Measurements from ENCODE around the gene SERPINH1. TPM values are rescaled to one million over a fixed set of nuclear protein-coding genes. Genes with fewer than 3 reads are reported as not detected.

Gene SERPINH1
- total RNA-seq, 1 experiment from 2014 or later = 241 TPM

DNA sequence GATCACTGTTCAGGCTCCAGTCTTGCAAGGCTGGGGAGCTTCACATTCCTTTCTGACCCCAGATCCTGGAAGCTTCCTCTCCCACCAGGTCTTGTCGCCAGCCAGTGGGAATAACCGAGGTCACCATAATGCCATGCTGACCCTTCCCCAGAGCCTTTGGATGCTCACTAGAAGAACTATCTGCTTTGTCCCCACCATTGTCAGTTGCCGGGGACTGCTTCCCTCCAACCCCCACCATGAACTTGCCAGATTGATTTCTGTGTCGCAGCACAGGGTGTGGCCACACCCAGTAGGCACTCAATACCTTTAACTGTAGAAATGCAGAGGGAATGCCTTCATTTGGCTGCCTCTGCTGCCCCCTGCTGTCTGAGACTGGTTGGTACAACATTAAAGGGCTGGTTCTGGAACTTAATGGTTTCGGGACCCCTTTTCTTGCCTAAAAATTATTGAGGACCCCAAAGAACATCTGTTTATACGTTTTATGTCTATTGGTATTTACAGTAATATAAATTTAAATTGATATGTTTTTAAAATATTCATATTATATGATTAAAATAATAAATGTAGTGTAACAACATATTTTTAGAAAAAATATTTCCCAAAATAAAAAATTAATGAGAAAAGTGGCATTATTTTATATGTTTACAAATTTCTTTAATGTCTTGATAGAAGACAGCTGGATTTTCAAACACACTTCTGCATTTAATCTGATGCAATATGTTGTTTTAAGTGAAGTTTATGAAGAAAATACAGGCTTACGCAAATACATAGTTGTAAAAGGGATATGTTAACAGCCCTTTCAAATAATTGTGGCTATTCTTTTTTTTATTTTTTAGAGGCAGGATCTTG is 29.6 kb upstream of the SERPINH1 start:
- peak; percentile 57 for DNase-seq (ENCODE audit: low read depth)

GRCh38 chr11:75533896-75534258 is 28.2 kb upstream of the SERPINH1 start:
- no peak for DNase-seq (ENCODE audit: low read depth)

DNA sequence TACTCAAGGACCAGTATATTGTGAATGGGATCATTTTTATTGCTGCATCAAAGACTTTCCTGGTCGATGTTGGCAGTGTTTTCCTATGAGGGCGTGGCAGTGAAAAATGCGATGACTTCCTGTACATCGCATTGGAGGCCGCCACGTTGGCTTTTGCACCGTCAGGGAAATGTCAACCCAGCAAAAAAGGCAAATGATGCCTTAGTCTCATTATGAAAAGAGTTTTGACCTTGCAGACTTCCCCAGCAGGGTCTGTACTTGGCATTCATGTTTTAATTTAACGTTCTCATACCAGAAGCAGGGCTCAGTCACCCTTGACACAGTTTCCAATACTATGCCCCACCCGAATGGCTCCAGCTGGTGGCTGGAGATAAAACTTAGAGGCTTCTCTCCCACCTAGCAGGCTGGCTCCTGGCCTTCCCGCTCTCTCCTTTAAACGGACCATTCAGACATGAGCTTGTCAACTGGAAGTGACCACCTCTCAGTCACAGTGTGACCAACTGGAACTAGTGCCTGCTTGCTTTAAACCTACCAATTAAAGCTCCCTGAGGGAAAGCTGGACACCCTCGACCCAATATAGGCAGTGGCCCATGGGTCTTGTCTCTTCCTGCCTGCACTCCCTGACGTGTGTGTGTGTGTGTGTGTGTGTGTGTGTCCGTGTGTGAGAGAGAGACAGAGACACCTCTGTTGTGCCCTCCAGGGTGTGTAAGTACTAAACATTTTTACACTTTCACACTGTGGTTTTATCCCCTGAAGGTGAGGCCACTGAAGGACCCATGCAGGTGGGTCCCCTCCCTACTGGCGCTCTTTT is 27.6 kb upstream of the SERPINH1 start:
- DNase-seq (ENCODE audit: low read depth) = no peak

GRCh38 chr11:75535071-75535470 is 27.0 kb upstream of the SERPINH1 start:
- no peak for DNase-seq (ENCODE audit: low read depth)

- peak; percentile 87 for DNase-seq (ENCODE audit: low read depth)
Observed at GRCh38 chr11:75536786-75537641, 25.0 kb upstream of the SERPINH1 start.

GRCh38 chr11:75537740-75538139 is 24.3 kb upstream of the SERPINH1 start:
- no peak for DNase-seq (ENCODE audit: low read depth)

DNA sequence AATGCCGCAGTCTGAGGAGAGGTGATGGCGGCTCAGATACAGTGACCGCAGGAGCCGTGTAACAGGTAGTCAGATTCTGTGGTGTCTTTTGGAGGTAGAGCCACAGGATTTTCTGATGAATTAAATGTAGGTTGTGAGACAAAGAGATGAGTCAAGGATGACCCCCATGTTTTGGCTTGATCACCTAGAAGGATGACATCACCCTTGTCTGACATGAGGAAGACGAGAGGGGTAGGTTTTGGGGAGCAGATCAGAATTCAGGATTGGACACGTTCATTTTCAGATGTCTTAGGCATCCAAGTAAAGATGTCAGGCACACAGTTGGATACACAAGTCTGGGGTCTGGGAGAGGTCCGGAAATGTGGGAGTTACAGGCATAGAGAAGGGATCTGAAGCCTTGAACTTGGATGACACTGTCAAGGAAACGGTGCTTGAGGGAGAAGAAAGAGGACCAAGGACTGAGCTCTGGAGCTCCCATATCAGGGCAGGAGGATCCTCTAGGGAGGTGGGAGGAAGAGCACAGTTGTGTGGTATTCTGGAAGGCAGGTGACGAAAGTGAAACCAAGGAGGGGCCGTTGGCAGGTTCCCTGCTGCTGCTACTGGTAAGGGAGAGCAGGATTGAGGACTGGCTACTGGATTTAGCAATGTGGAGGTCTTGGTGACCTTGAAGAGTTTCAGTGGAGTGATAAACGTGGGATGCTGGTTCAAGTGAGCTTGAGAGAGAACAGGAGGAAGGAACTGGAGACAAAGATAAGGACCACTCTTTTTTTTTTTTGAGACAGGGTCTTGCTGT is 23.7 kb upstream of the SERPINH1 start:
- DNase-seq (ENCODE audit: low read depth) = no peak

- DNase-seq (ENCODE audit: low read depth) = no peak
Observed at GRCh38 chr11:75539459-75540334, 22.4 kb upstream of the SERPINH1 start.

- DNase-seq (ENCODE audit: low read depth) = no peak
Observed at GRCh38 chr11:75541193-75542087, 20.6 kb upstream of the SERPINH1 start.

GRCh38 chr11:75542088-75542438 is 20.0 kb upstream of the SERPINH1 start:
- no peak for DNase-seq (ENCODE audit: low read depth)

- no peak for DNase-seq (ENCODE audit: low read depth)
Observed at GRCh38 chr11:75543806-75544205, 18.2 kb upstream of the SERPINH1 start.

- DNase-seq (ENCODE audit: low read depth) = no peak
Observed at GRCh38 chr11:75547177-75547576, 14.9 kb upstream of the SERPINH1 start.

GRCh38 chr11:75547617-75548058 is 14.4 kb upstream of the SERPINH1 start:
- DNase-seq (ENCODE audit: low read depth) = peak; percentile 51

- no peak for DNase-seq (ENCODE audit: low read depth)
Observed at GRCh38 chr11:75548595-75549272, 13.3 kb upstream of the SERPINH1 start.

DNA sequence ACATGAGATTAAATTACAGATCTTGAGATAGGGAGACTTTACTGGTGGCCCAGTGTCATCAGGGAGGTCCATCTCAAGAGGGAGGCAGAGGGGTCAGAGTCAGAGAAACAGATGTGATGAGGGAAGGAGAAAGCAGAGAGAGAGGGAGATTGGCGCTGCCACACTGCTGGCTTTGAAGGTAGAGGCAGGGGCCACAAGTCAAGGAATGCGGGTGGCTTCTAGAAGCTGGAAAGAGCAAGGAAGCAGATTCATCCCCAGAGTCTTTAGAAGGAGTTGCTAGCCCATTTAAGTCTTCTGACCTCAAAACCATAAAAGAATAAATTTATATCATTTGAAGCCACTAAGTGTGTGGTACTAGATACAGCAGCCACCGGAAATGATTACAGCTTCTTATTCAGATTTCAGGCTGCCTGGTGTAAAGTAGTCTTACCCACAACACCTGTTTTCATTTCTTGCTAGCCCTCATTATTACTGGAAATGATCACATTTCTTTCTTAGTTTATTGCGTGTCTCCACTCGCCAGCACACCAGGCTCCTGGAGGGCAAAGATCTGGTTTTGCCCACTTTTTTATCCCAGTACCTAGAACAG is 12.6 kb upstream of the SERPINH1 start:
- no peak for DNase-seq (ENCODE audit: low read depth)

DNA sequence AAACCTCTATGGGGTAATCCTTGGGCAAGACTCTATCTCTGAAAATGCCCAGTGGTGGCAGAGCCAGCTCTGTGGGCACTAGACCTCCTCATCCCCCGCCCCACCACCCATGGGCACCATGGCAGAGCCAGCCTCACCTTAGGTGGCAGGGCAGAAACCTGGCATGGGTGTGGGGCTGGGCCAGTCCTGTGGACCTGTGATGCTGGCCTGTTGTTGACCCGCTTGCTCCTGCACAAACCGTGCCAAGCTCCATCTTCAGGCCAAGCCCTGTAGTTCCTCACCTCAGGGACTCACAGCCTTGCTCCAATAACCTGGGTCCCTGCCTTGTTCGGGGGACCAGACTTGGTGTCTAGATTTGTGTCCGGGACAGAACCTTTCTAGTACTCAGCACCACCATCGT is 8.9 kb upstream of the SERPINH1 start:
- DNase-seq (ENCODE audit: low read depth) = no peak

GRCh38 chr11:75553889-75554257 is 8.2 kb upstream of the SERPINH1 start:
- DNase-seq (ENCODE audit: low read depth) = no peak
